Right lung (tissue), 10 donors: ENCODE data around the gene UBE2E3. TPM values are rescaled to one million over a fixed set of nuclear protein-coding genes. Genes with fewer than 3 reads are reported as not detected.
"Not testable (repeated sequence)": the region's sequence is repeated elsewhere in the genome, so short reads cannot be mapped to it uniquely, and the experiment has no call there.

Experiments
- DNase-seq, 2 donors: peaks; one replicate each; pipeline ENCODE4 v3.0.0-alpha.2; 2013
- long read RNA-seq, 8 donors: transcript quantifications; one replicate each; lab custom pipeline, GENCODE V29; 2026
- polyA plus RNA-seq, 5 donors: library from polyadenylated mRNA; unstranded; fragments of 120-200 nt; gene quantifications; one replicate each; pipeline versions ENCODE4 v1.2.1 to v1.2.3, GENCODE V29; 2013; ENCODE audit warnings: inconsistent platforms in 1 of 5, low replicate concordance in 1 of 5; ENCODE audit not compliant: insufficient read length in 5 of 5, insufficient read depth in 1 of 5

UBE2E3 gene
- polyA plus RNA-seq = 100 to 1,000 TPM; 131 to 177 (median 160) TPM
- long read RNA-seq, donor 1, transcript UBE2E3-202 (6 exons, 1,570 nt) = major isoform, 47 of 127 reads
- long read RNA-seq, donor 1, partial matches to known transcripts = 68 of 127 reads
- long read RNA-seq, donor 1, other reads (novel, unspliced or antisense) = 7 of 127 reads
- long read RNA-seq, donor 2, transcript UBE2E3-202 (6 exons, 1,570 nt) = major isoform, 34 of 58 reads
- long read RNA-seq, donor 2, partial matches to known transcripts = 20 of 58 reads
- long read RNA-seq, donor 2, other reads (novel, unspliced or antisense) = 0 of 58 reads
- long read RNA-seq, donor 3, transcript UBE2E3-202 (6 exons, 1,570 nt) = major isoform, 58 of 127 reads
- long read RNA-seq, donor 3, partial matches to known transcripts = 61 of 127 reads
- long read RNA-seq, donor 3, other reads (novel, unspliced or antisense) = 5 of 127 reads
- long read RNA-seq, donor 4, transcript UBE2E3-202 (6 exons, 1,570 nt) = major isoform, 41 of 78 reads
- long read RNA-seq, donor 4, partial matches to known transcripts = 32 of 78 reads
- long read RNA-seq, donor 4, other reads (novel, unspliced or antisense) = 5 of 78 reads
- long read RNA-seq, donor 5, transcript UBE2E3-202 (6 exons, 1,570 nt) = major isoform, 58 of 123 reads
- long read RNA-seq, donor 5, partial matches to known transcripts = 49 of 123 reads
- long read RNA-seq, donor 5, other reads (novel, unspliced or antisense) = 12 of 123 reads
- long read RNA-seq, donor 6, transcript UBE2E3-202 (6 exons, 1,570 nt) = major isoform, 60 of 117 reads
- long read RNA-seq, donor 6, partial matches to known transcripts = 44 of 117 reads
- long read RNA-seq, donor 6, other reads (novel, unspliced or antisense) = 6 of 117 reads
- long read RNA-seq, donor 7, transcript UBE2E3-202 (6 exons, 1,570 nt) = major isoform, 55 of 65 reads
- long read RNA-seq, donor 7, partial matches to known transcripts = 6 of 65 reads
- long read RNA-seq, donor 7, other reads (novel, unspliced or antisense) = 0 of 65 reads
- long read RNA-seq, donor 8, transcript UBE2E3-202 (6 exons, 1,570 nt) = major isoform, 36 of 50 reads
- long read RNA-seq, donor 8, partial matches to known transcripts = 12 of 50 reads
- long read RNA-seq, donor 8, other reads (novel, unspliced or antisense) = 0 of 50 reads

GRCh38 chr2:180980106-180980942 is at the start of gene UBE2E3:
UBE2E3 (plus strand) TSS chr2:180980605; CDS start chr2:180982043, 1,438 bp downstream.
- peak; percentile 81 to 85 for DNase-seq

GRCh38 chr2:180931841-180932240 is 48.6 kb upstream of the UBE2E3 start:
- DNase-seq = no peak

GRCh38 chr2:180933332-180933731 is 47.1 kb upstream of the UBE2E3 start:
- DNase-seq = no peak

- no peak for DNase-seq
Observed at GRCh38 chr2:180934911-180935310, 45.5 kb upstream of the UBE2E3 start.

DNA sequence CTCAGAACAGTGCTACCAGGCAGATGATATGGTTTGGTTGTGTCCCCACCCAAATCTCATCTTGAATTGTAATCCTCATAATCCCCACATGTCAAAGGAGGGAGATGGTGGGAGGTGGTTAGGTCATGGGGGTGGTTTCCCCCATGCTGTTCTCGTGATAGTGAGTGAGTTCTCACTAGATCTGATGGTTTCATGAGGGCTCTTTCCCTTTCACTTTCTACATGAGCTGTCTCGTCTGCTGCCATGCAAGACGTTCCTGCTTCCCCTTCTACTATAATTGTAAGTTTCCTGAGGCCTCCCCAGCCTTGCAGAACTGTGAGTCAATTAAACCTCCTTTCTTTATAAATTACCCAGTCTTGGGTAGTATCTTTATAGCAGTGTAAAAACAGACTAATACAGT is 42.9 kb upstream of the UBE2E3 start:
- DNase-seq = not testable (repeated sequence)

DNA sequence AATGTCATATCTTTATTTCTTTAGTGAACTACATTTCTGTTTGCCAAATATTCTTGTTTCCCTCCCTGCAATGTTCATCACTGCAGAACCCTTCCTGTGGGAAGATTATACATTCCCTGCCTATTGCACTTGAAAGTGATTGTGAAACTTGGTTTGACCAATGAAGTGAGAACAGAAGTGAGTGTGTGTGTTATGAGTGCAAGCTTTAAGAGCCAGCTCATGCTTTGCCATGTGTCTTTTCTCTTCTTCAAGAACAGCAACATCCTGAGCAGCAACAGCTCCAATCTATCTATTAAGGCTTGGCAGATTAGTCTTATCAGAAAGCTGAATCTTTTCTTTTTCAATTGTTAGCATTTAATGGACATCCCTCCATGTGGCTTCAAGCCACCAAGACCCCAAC is 42.0 kb upstream of the UBE2E3 start:
- peak; percentile 88 to 91 for DNase-seq

DNA sequence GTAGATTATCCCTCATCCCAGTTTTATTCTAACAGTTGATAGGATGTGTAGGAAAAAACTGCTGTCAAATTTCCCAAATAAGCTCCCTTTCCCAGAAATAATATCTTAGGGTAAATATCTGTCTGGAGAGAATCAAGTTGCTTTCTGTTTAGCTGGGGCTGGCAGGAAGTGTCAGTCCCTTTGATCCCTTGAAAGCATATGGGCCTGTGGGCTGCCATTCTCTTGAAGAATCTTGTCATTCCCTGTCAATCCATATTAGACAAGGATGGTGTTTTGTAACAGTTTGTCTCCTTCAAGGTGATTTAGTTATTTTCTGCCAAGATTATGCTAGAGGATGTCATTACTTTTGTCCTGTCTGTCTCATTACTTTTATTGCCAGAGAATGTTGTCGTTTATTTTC is 37.1 kb upstream of the UBE2E3 start:
- DNase-seq = no peak

DNA sequence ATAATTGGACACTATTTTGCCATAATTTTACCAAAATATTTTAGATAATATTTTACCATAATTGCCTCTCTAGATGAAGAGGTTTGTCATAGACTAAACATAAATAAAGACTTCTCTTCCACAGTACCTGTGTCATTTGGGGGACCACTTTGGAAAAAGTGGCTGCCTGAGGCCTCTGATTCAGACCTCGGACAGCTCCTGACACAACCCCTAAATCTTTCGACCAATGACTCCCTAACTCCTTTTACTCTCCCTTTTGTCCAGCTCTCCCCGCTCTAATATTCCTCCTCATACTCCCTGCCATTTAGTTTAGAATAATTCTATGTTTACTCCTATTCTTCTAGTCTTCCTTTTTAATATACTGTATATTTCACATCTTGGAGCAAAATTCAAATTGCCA is 36.0 kb upstream of the UBE2E3 start:
- no peak for DNase-seq

DNA sequence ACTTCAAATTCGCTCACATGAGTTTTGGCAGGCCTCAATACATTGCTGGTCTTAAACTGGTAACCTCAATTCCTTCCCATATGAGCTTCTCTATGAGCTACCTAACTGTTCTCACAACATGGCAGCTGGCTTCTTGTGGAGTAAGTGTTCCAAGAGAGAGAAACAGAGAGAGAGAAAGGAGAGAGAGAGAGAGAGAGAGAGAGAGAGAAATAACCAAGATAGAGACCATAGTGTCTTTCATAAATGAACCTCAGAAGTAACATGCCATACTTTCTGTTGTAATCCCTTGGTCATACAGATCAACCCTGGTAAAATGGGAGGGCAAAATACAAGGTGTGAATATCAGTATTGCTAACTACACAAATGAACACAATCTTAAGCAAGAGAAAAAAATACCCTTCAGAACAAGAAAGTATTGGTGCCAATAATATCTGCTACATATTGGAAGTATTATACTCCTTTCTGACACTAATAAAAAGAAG is 33.2 kb upstream of the UBE2E3 start:
- no peak for DNase-seq

GRCh38 chr2:180949896-180950295 is 30.5 kb upstream of the UBE2E3 start:
- peak in 1 of 2 donors; percentile 23 for DNase-seq

DNA sequence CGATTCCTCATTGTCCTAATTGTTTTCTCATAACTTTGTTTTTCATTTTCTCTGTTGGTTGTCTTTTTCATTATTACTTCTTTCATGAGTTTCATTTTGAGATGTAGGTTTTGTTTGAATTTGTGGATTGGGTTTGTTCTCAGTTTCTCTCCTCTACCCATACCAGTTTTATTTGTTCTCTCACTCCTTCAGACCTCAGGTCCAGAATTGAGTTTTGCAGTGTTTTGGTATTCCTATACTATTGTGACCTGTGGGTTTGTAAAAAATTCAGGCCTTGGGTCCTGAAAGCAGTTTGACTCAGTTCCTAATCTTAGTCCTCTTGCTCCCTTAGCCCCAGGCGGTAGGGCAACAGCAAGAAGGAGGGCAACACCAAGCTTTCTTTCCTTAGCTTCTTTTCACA is 28.3 kb upstream of the UBE2E3 start:
- no peak for DNase-seq

DNA sequence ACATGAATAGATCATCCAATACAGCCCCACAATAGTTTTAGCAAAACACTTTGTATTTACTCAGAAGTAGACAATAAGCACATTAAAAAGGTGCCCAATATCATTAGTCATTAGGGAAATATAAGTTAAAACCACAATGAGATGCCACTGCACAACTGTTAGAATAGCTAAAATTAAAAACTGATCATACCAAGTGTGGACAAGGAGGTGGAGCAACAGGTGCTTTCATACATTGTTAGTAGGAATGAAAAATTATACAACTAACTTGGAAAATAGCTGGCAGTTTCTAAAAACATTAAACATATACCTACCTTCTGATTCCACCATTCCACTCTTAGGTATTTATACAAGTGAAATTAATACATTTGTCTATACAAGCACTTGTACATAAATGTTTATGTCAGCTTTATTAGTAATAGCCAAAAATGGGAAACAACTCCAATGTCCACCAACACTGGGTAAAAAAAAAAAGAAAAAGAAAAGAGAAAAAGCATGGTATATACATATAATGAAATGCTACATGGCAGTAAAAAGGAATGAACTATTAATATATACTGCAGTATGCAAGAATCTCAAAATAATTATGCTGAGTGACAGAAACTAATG is 27.6 kb upstream of the UBE2E3 start:
- no peak for DNase-seq

GRCh38 chr2:180953550-180953949 is 26.9 kb upstream of the UBE2E3 start:
- DNase-seq = no peak

- DNase-seq = no peak
Observed at GRCh38 chr2:180955101-180955500, 25.3 kb upstream of the UBE2E3 start.

- DNase-seq = no peak
Observed at GRCh38 chr2:180959787-180960186, 20.6 kb upstream of the UBE2E3 start.

DNA sequence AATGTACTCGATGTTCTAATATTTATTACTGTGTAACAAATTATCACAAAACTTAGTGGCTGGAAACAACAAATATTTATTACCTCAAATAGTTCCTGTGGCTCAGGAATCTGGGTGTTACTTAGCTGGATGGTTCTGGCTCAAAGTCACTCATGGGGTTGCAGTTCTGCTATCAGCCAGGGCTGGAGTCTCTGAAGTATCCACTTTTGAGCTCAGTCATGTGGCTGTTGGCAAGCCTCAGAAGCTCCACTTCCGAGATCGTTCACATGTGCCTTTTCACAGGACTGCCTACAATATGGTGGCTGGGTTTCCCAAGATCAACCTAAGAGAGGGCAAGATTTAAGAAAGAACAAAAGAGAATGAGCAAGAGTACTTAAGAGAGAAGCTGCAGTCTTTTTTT is 19.4 kb upstream of the UBE2E3 start:
- no peak for DNase-seq

- no peak for DNase-seq
Observed at GRCh38 chr2:180962727-180963314, 17.6 kb upstream of the UBE2E3 start.

DNA sequence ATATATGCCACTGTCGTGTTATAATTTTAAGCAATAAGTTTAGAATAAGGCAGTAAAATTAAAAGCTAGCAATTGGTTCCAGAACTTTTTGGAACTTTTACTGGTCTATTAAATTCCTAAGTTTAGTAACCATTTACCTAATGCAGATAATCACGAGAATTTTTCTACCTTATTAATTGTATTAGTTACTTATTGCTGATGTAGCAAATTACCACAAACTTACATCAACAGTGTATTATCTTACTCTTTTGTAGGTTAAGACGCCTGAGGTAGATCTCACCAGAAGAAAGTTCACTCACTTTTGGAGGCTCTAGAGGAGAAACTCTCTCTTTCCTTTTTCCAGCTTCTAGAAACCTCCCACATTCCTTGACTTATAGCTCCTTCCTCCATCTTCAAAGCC is 14.0 kb upstream of the UBE2E3 start:
- DNase-seq = no peak

- no peak for DNase-seq
Observed at GRCh38 chr2:180969124-180969523, 11.3 kb upstream of the UBE2E3 start.

DNA sequence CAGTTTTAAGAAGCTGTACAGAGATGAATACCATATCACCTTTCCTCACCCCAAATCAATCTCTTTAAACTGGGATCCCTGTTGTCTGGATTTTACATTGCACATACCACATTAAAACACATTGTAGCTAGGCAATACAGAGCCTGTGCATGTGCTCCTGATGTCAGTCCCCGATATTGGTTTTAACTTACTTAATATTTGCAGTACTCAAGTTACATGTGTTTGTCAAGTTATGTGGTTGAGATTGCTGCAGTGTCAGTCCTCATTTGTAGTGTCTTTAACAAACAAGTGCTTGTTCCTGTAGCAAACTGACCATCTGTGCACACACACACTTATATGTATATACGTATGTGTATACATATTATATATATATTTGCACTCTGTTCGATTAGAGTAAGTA is 10.4 kb upstream of the UBE2E3 start:
- no peak for DNase-seq
